ENCODE results near the gene STAM2.
"Not testable (repeated sequence)": the region's sequence is repeated elsewhere in the genome, so short reads cannot be mapped to it uniquely, and the experiment has no call there.

Gene STAM2

DNA sequence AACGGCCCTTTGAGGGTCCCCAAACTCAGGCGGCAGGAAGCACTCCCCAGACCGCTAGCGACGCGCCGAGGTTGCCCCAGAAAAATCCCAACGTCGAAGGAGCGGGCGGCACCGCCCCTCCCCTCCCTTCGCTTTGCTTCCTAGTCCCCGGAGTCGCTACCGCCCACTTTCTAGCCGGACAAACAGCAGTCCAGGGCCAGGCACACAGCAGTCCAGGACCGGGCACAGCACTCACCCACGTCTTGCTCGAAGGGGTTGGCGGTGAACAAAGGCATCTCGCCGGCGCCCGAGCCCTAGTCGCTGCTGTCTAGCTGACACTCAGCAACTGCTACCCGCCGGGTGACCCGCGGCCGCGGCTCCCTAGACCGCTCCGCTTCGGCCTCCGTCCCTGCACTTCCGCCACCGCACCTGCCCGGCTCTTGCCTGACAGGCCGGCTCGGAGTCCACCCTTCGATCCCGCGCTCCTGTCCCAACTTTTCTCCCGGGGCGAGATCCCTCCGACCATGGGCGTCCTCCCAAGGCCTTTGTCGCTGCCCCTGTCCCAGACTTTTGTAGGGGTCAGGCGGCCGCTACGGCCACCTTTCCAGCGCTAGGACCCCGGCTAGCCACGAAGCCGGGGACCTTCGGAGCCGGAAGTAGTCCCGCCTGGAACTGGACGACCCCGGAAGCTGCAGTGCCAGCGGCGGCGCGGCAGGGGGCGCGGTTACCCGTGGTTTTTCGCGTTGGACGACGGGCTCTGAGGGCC is at the start of gene STAM2:
Gene STAM2, minus strand, starts transcription at position 396 of the 745 bp plus-strand sequence. Its CDS starts 121 bp downstream, at position 275.
- intact Hi-C loops (cut with DNase I): loop anchor here (5.0 to 10.0 kb wide), 3 partner anchors 138 to 539 kb away; partner anchors contain the start of genes ARL6IP6 and PRPF40A

DNA sequence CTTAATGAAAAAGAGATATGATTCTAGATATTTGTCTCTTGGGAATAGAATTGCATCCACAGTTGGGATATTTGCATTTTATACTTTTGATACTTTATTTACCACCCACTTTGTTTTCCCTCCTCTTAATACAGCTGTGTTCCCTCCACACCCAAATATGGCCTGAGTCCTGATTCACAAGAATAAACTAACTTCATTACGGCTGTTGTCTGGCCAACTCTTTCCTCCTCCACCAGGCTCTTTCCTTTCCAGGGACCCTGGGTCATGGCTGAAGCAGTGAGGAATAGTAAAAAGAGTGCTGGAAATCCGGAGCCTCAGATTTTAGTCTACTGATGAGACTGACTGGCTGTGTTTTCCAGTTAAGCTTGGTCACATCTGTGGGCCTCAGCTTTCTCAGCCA is 48.4 kb upstream of the STAM2 start:
- peak in 3 of 42 donors; percentile 16 to 41 (median 28) for DNase-seq
- intact Hi-C loops (cut with DNase I): no loop called here

More for the DNA sequence above, at the start of gene STAM2:
- peak; percentile 79 to 96 (median 91) for DNase-seq

DNA sequence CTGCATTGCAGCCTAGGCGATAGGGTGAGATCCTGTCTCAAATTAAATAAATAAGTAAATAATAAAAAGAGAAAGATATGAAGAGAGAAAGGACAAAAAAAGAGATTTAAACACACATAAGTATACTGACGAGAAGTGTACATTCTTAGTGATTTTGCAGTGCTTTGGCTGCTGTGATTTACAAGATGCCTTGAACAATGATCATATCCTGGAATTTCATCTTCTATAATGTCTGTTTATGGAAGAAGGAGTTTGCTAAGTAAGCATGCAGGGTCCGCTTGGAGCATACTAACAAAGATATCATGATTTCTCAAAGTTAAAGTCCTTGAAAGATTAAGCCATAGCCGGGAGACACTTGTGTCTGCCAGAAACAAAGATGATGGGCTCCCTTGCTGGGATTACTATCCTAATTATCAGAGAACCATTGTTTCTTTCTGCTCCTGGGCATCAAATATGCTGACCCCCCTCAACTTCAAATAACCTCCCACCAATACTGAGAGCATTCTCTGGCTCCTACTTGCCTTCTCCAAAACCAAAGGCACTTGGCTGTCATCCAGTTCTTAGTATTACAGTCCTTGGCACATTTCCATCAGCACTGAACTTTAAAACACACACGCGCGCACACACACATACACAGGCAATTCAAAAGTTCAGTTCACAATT is 47.5 kb upstream of the STAM2 start:
- intact Hi-C loops (cut with DNase I): no loop called here
- DNase-seq: peak in 10 of 42 donors; percentile 14 to 64 (median 36)

DNA sequence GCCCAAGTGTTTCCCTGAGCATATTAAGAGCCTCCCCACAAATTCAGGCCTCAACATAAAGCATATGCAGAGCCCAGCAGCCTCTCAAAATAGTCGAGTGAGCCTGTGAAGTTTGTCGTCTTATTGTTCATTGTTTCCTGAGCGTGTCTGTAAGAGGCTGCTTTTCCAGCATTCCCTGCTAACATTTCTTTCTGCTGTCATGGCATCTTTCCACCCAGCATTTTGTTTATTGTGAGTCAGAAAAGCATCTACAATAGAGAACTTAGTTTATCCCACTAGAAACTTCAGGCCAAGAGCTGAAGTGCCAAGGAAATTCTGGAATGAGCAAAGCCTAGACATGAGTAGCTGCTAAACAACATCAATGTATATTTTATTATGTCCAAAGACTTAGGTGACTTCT is 46.3 kb upstream of the STAM2 start:
- intact Hi-C loops (cut with DNase I): no loop called here
- peak in 5 of 42 donors; percentile 8 to 63 (median 40) for DNase-seq

DNA sequence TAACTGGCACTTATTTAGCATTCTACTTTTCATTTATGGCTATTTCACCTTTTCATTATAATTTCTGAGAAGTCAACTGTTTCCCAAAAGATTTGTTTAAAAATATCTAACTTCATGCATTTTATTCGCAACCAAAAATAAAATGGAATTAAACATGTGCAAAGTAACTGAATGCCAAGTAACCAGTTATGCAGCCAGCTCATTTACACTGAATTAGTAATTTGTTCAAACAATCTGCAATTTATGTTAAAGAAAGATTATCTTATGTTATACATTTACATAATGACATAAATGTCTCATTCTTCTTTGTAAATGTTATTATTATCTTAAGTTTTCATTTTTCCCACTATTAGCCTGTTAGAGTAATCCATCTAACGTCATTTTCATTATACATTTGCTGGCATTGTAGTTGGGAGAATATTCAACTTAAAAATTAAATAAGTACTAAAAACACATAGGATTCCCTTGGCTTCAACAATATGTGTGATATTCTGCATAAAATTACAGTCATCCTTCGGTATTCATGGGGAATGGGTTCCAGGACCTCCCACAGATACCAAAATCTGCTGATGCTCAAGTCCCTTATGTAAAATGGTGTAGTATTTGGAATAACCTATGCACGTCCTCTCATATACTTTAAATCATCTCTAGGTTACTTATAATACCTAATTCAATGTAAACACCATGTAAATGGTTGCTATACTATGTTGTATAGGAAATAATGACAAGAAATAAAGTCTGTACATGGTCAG is 43.7 kb upstream of the STAM2 start:
- no peak for DNase-seq
- intact Hi-C loops (cut with DNase I): no loop called here

DNA sequence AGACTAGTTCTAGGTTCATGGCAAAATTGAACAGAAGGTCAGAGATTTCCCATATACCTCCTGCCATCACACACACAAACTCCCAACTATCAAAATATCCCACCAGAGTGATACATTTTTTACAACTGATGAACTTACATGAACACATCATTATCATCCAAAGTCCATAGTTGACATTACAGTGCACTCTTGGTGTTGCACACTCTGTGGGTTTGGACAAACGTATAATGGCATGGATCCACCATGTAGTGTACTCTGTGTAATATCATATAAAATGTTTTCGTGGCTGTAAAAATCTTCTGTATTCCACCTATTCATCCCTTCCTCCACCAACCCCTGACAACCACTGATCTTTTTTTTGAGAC is 25.9 kb upstream of the STAM2 start:
- intact Hi-C loops (cut with DNase I): no loop called here
- DNase-seq: no peak

DNA sequence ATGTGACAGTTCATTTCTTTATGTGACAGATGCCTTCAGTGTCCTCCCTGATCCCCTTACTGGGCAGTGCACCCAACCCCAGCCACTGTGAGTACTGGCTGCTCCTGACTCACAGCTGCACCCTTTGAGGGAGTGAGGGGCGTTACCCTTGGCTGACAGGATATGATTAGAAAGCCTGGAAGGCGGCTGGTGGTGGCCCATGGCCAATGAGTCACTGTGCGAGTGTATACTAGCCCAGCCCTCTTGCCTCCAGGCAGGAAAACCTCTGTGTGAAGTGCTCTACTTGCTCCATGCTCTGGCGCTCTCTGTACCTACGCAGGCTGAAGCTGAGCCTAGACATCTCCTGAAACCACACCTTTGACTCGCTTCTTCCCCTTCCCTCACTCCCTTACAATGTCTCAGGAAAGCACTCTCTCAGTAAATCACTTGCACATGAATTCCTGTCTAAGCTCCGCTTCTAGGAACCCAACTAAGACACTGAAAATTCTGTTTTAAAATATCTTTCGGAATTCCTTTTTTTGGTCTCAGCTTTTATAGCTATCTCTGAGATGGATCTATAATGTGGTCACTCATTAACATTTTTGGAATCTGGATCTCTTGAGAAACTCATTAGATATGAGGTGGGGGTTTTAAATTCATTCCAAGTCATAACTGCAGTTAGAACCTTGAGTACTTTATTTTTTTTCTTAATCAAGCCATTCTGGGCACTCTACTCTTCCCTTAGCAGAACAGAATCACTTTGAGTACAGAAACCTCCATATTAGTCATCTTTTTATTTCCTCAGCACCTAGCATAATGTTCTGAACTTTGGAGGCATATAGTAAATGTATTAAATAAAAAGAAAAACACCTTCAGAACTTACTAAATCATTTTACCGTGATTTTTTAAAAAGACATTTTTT is 25.3 kb upstream of the STAM2 start:
- intact Hi-C loops (cut with DNase I): no loop called here
- DNase-seq: peak in 34 of 42 donors; percentile 10 to 85 (median 35)

DNA sequence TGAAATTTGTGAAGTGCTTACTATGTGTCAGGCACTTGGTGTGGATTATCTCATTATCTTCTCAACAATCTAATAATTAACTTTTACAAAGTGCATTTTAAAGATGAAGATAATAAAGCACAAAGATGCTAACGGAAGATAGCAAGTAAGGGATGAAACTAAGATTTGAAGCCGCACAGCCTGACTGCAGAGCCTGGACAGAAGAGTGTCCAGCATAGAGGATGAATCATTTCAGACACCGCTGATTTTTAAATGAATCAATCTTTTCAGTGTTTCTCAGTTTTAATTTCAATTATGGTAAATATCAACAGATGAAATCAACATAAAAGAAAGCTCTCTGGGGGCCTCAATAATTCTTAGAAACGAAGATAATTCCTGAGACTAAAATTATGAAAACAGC is 24.5 kb upstream of the STAM2 start:
- intact Hi-C loops (cut with DNase I): no loop called here
- no peak for DNase-seq

DNA sequence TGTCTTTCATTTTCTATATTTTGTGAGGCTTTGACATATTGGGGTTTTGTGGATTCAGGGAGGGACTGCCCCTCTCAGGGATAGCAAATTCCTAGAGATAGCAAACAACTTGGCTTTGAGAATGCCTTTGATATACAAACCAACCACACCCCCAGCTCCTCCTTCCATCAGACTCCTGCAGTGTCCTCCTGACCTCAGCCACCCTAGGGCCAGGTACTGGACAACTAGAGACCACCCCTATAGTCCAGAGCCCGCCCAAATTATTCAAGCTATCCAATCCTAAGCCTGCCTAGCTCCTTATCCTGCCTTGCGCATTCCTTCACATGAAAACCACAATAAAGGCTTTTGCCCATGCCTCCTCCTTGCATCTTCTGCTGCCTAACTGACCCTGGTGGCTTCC is 22.9 kb upstream of the STAM2 start:
- intact Hi-C loops (cut with DNase I): no loop called here
- DNase-seq: no peak

DNA sequence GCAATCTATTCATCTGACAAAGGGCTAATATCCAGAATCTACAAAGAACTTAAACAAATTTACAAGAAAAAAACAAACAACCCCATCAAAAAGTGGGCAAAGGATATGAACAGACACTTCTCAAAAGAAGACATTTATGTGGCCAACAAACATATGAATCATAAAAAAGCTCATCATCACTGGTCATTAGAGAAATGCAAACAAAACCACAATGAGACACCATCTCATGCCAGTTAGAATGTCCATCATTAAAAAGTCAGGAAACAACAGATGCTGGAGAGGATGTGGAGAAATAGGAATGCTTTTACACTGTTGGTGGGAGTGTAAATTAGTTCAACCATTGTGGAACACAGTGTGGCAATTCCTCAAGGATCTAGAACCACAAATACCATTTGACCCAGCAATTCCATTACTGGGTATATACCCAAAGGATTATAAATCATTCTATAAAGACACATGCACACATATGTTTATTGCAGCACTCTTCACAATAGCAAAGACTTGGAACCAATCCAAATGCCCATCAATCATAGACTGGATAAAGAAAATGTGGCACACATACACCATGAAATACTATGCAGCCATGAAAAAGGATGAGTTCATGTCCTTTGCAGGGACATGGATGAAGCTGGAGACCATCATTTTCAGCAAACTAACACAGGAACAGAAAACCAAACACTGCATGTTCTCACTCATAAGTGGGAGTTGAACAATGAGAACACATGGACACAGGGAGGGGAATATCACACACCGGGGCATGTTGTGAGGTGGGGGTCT is 22.1 kb upstream of the STAM2 start:
- DNase-seq; intact Hi-C loops (cut with DNase I): not testable (repeated sequence)

DNA sequence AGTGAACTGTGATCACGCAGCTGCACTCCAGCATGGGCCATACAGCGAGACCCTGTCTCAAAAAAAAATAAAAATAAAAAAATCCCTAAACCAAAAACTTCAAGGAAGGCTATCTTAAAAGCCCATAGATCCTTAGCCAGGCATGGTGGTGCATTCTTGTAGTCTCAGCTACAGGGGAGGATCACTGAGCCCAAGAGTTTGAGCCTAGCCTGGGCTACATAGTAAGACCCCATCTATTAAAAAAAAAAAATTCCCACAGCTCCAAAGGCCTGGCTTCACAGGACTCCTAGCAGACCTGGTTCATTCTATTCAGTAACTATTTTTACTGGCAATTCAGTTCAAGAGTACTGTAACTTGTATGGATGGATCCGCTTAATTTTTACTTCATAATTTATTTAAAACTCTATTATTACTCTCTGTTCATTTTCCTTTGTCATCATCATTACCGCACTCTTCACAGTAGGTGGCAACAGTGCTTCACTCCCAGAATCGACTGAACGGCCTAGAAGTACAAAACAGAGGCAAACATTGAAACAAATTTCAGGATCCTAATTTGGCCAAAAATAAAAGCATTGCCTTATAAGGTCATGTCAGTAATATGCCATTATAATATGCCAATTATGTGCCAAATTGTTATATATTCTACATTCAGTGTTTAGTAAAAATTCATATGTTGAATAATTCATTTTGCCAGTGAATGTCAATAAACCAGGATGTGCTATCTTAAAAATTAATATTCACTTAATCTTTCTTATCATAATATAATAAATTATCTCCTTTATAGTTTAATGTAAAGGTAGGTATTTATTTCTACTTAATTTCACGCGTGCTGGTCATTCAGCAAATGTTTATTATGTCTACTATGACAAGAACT is 14.3 kb upstream of the STAM2 start:
- DNase-seq: peak in 36 of 42 donors; percentile 9 to 80 (median 60)
- intact Hi-C loops (cut with DNase I): loop anchor here (5.0 to 10.0 kb wide), 2 partner anchors 145 to 437 kb away; partner anchors contain the start of gene FMNL2

DNA sequence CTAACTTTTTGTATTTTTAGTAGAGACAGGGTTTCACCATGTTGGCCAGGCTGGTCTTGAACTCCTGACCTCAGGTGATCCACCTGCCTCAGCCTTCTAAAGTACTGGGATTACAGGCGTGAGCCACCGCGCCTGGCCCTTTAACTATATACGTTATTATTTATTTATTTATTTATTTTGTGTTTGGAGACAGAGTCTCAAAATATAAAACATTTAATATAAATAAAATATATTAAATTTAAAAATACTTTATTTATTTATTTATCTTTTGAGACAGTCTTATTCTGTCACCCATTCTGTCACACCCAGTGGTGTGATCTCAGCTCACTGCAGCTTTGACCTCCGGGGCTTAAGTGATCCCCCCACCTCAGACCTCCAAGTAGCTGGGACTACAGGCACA is 11.2 kb upstream of the STAM2 start:
- DNase-seq: not testable (repeated sequence)
- intact Hi-C loops (cut with DNase I): loop anchor here (5.0 to 10.0 kb wide), 2 partner anchors 148 to 440 kb away; partner anchors contain the start of gene FMNL2

DNA sequence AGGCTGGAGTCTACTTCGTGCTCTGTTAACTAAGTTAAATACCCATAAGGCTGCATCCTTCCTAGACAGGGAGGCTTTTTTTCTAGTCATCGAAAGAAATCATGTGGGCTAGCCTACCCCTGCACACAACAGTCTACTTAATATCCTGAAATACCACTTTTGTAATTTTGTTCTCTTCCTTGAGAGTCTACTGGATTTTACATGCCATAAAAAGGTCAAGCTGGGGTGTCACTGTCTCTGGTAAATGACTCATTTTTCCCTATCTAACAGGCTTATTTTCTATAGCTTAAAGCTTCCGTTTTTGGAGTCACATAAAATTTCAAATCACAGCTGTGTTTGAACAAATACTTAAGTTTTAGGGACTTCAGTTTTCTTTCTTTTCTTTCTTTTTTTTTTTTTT is 10.7 kb upstream of the STAM2 start:
- intact Hi-C loops (cut with DNase I): loop anchor here (5.0 to 10.0 kb wide), 2 partner anchors 149 to 441 kb away; partner anchors contain the start of gene FMNL2
- DNase-seq: no peak

DNA sequence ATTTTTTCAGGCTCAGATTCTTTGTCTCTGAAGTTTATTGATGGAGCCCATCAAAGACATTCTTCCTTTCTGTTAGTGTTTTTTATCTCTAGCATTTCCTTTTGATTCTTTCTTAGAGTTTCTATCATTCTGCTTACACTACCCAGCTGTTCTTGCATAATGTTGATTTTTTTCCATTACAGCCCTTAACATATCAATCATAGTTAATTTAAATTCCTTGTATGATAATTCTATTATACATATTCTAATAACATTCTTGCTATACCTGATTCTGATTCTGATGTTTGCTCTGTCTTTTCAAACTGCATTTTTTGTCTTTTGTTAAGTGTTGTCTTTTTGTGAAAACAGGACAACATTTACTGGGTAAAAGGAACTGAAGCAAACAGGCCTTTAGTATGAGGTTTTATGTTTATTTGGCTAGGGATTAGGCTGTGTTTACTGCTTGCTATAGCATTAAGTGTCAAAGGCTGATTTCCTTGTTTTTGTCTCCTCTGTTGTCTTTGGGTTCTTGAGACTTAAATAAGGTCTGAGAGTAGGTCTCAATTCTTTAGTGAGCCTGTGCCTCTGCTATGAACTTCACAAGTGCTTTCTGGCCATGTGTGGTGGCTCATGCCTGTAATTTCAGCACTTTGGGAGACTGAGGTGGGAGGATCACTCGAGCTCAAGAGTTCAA is 8.0 kb upstream of the STAM2 start:
- intact Hi-C loops (cut with DNase I): loop anchor here (10.0 kb wide), 1 partner anchor 151 kb away; the partner anchor contains the start of gene FMNL2

DNA sequence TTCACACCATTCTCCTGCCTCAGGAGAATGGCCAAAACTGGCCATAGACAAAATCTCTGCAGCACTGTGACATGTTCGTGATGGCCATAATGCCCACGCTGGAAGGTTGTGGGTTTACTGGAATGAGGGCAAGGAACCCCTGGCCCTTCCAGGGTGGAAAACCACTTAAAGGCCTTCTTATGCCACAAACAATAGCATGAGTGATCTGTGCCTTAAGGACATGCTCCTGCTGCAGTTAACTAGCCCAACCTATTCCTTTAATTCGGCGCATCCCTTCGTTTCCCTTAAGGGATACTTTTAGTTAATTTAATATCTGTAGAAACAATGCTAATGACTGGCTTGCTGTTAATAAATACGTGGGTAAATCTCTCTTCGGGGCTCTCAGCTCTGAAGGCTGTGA is 2.1 kb upstream of the STAM2 start:
- DNase-seq: not testable (repeated sequence)
- intact Hi-C loops (cut with DNase I): loop anchor here (5.0 to 10.0 kb wide), 3 partner anchors 140 to 537 kb away; partner anchors contain the start of genes ARL6IP6 and PRPF40A

More for the DNA sequence above, 8.0 kb upstream of the STAM2 start:
- DNase-seq: no peak

Measured in head of caudate nucleus (tissue), 42 donors.